NOMO-1 treated with dmso at 0.1 percent for 144 hours (cell line): ENCODE measurements around the gene ADAMTS17.

ENCODE experiments used
- DNase-seq: peaks from one replicate; lab custom pipeline; 2025; ENCODE audit not compliant: unreplicated experiment; lab: John Stamatoyannopoulos, UW

The ADAMTS17 gene

GRCh38 chr15:99962006-99962561 lies 379.7 kb downstream of the ADAMTS17 start:
- no peak for DNase-seq

- DNase-seq = no peak
Observed at GRCh38 chr15:99961011-99961441, 380.7 kb downstream of the ADAMTS17 start.

- no peak for DNase-seq
Observed at GRCh38 chr15:99959326-99959725, 382.4 kb downstream of the ADAMTS17 start.

- no peak for DNase-seq
Observed at GRCh38 chr15:99958426-99959097, 383.2 kb downstream of the ADAMTS17 start.

- DNase-seq = no peak
Observed at GRCh38 chr15:99957642-99958013, 384.1 kb downstream of the ADAMTS17 start.

- DNase-seq = no peak
Observed at GRCh38 chr15:99956820-99957641, 384.7 kb downstream of the ADAMTS17 start.

- no peak for DNase-seq
Observed at GRCh38 chr15:99956022-99956775, 385.6 kb downstream of the ADAMTS17 start.

- DNase-seq = no peak
Observed at GRCh38 chr15:99955532-99955931, 386.2 kb downstream of the ADAMTS17 start.

- DNase-seq = no peak
Observed at GRCh38 chr15:99955181-99955525, 386.6 kb downstream of the ADAMTS17 start.

GRCh38 chr15:99954361-99955180 lies 387.2 kb downstream of the ADAMTS17 start:
- DNase-seq = no peak

- no peak for DNase-seq
Observed at GRCh38 chr15:99953886-99954285, 387.9 kb downstream of the ADAMTS17 start.

GRCh38 chr15:99951511-99951910 lies 390.3 kb downstream of the ADAMTS17 start:
- no peak for DNase-seq

GRCh38 chr15:99944131-99944530 lies 397.6 kb downstream of the ADAMTS17 start:
- no peak for DNase-seq

- DNase-seq = no peak
Observed at GRCh38 chr15:99943466-99943865, 398.3 kb downstream of the ADAMTS17 start.

- no peak for DNase-seq
Observed at GRCh38 chr15:99932676-99933402, 408.9 kb downstream of the ADAMTS17 start.

- no peak for DNase-seq
Observed at GRCh38 chr15:99931703-99932603, 409.8 kb downstream of the ADAMTS17 start.

- no peak for DNase-seq
Observed at GRCh38 chr15:99930696-99931095, 411.1 kb downstream of the ADAMTS17 start.

GRCh38 chr15:99929266-99929665 lies 412.5 kb downstream of the ADAMTS17 start:
- no peak for DNase-seq

- DNase-seq = peak; percentile 45
Observed at GRCh38 chr15:99928429-99928981, 413.3 kb downstream of the ADAMTS17 start.
